NCI-H2196 treated with DMSO at 0.1 percent for 48 hours (cell line): ENCODE results near the gene ATP23.

Source experiments
- DNase-seq: peaks from one replicate; lab custom pipeline; 2025; ENCODE audit not compliant: unreplicated experiment; lab: John Stamatoyannopoulos, UW

The ATP23 gene, protein sequence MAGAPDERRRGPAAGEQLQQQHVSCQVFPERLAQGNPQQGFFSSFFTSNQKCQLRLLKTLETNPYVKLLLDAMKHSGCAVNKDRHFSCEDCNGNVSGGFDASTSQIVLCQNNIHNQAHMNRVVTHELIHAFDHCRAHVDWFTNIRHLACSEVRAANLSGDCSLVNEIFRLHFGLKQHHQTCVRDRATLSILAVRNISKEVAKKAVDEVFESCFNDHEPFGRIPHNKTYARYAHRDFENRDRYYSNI

DNA sequence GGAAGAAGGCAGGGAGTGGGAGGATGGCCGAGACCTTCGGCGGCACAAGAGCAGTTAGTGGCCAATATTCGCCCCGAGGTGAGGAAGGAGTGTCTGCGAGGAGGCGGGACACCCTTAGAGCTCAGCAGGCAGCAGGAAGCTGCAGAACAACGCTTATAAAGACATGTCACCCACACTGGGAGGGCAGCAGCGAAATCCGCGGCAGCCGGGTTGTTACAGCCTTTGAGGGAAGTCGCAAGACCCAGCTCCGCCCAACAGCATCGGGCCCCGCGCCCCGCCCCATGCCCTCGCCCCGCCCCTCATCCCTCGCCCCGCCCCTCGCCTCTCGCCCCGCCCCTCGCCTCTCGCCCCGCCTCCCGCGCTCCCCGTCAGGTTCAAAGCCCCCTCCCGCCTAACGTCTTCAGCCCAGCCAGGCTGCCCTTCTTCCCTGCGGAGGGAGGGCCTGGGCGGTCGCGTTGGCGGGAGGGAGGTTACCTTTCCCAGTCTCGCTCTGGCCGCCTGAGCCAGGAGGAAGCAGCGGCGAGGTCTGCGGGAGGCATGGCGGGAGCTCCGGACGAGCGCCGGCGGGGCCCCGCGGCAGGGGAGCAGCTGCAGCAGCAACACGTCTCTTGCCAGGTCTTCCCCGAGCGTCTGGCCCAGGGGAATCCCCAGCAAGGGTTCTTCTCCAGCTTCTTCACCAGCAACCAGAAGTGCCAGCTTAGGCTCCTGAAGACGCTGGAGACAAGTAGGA is at the start of gene ATP23:
ATP23 (plus strand) TSS at position 403 of the 730 bp plus-strand sequence; CDS start at position 538, 135 bp downstream.
- peak; percentile 94 for DNase-seq

DNA sequence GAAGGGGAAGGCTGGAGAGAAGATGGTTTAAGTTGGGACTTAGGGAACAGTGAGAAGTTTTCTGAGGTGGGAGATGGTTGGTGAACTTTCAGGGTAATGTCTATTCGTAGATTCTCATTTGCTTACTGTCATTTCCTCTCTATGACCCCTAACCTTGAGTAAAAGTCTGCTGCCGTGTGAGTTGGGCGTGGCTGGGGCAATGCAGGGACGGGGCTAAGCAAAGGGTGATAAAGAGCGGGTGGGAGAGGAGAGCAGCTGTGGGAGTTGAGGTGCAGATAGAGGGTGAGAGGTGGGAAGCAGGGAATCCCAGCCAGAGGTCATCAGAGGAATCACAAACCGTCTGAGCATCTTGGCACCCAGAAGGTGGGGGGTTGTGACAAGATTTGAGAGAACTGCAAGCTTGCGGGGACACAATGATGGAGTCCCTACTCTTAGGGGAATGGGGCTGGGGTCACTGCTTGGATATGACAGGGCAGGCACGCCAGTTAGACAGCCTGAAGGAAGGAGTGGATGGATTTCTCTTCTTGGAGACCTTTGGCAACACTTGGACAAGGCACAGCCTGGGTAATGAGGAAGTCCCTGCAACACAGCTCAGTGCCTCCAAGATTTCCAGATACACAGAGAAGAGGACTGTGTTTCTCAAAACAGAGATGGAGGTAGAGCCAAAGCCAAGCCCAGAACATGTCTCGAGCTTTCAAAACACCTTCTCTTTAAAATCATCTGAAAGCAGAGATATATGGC is 49.0 kb upstream of the ATP23 start:
- DNase-seq = no peak

DNA sequence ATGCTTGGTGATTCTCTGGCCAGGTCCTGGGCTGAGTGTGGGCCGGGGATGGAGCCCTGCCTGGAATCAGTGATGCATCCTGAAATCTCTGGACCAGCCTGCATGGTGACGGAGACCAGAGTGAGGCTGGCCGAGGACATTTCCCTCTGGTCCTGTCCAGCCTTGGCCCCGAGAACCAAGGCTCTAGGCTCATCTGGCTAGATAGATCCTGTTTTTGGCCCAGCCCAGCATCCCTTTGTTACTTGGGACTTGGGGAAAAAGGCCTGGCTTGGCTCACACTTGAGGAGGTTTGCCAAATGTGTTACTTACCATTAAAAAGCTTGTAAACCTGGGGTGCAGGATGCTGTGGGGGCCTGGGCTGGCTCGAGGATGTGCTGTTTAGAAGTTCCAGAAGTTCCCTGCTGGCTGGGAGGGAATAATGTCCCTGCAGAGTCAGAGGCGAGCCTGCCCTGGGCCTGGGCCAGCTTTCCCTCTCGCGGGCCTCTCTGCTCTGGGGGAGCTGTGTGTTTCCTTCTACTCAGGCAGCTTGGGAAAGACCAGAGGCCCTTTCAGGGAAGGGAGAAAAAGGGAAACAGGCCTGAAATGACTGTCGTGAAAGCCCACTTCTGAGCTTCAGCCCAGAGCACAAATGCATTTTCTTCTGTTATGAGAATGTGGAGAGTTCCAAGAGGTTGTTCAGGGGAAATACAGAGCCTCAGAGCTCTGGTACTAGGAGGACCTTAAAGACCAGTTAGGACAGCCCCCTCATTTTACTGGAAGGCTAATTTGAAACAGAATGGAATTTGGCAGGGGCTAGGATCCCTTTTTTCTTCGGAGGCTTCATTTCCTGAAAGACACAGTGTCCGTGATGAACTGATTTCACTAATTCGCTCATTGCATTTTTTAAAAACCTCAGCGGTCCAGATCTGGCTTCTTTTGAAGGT is 47.7 kb upstream of the ATP23 start:
- DNase-seq = no peak

DNA sequence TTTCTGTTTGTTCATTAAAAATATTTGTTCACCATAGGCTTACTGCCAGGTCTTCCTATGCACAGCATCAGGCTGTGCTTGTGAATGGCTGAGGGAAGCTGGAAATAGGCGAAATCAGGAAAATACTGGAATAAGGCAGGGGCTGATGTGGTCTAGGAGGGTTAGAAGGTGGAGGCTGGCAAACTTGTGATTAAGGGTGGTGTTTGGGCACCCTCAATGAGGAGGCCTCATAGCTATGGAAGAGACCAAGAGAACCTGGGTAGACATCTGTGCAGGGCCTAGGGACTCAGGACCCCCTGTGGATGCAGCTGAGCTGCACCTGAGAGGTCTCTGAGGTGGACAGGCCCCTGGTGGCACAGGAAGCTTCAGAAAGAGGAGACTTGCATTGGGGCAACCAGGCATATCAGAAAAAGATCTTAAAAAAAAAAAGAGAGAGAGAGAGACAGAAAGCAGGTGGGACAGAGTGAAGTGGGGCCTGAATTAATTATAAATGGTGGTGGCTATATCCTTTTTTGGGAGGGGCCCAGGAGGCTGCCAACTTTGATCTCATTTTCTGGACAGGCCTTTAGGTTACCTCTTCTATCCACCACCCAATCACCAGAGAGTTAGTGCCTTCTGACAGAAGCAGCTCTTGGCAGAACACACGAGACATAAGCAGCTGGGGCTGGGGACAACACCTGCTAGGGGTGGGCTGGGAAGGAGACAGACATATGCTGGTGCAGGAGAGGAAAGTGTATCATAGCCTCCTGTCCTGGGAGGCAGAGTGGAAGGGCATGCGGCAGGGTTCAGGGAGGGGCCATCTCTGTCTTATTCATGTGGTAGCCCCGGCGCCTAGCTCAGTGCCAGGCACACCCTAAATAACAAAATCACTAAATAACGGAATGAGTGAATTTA is 46.7 kb upstream of the ATP23 start:
- DNase-seq = peak; percentile 75

DNA sequence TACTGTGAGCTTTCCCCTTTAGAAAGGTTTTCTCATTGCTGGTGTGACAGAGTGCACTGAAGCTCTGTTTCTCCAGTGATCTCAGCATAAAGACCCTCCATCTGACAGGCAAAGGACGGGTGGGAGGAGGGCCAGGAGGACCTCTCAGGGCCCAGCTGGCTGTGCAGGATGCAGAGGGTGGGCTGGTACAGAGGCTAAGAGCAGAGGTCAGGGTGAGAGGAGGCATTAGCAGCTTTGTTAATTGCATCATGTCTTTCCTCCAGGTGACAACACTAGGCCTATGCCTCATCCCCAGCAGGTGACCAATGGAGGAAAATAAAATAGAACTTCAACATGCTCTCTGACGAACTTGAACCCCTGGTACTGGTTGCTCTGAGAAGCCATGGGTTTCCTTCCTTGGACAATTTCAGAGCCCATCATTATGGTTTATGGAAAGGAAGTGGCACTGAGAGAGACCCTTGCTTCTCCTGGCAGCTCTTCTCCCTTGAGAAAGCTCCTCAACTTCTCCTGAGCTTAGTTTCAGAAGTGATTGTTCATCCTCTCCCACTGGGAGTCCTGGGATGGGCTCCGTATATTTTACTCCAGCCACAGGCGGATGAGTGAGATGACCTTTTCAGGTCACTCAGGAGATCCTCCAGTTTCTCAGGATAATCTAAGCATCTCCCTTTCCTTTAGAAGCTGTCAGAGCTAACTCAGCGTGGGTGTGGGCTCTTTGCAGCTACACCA is 45.8 kb upstream of the ATP23 start:
- no peak for DNase-seq

DNA sequence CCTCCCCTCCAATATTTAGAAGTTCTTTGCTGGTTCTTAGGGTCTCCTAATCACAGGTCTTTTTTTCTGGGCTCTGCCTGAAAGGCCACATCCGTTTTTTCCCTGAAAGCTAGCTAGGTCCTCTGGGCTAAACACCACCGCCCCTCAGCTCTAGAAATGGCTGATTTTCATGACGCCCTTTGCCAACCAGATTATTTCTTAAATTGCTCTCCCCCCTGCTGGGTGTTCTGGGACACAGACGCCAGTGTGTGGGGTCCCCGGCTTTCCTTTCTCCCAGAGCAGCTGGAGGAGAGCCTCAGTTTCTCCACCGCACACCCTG is 45.3 kb upstream of the ATP23 start:
- DNase-seq = no peak

DNA sequence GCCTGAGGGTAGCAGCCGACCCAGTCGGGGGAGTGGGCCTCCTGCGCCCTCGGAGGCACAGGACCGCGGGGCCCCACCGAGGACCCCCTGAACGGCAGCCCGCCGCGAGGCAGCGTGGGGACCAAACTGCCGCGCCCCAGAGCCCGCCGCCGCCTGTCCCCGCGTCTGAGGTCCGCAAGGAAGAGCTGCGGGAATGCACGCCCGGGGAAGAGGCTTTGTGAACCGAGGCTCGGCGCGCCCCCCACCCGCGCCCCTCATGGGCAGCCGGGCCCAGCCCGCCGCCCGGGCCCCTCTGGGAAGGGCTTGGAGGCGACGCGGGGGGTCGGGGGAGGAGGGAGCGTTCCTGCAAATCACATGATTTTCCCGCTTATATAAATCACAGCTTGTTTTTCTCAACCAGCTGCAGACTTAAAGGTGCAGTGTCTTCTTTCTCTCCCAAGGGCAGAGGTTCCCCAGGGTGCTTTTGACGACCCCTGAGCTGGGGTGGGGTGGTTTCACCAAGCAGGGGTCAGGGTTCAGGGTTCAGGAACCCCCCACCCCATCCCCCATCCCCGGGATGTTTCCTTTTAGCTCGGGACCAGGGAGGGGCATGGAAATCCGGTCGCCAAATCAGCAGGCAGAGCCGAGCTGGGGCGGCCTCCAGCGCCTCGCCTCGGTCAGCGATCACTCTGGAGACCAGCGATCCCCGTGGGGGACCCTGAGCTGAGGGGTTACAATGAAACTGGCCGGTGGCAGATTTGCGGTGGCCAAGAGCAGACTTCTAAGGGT is 44.7 kb upstream of the ATP23 start:
- no peak for DNase-seq

DNA sequence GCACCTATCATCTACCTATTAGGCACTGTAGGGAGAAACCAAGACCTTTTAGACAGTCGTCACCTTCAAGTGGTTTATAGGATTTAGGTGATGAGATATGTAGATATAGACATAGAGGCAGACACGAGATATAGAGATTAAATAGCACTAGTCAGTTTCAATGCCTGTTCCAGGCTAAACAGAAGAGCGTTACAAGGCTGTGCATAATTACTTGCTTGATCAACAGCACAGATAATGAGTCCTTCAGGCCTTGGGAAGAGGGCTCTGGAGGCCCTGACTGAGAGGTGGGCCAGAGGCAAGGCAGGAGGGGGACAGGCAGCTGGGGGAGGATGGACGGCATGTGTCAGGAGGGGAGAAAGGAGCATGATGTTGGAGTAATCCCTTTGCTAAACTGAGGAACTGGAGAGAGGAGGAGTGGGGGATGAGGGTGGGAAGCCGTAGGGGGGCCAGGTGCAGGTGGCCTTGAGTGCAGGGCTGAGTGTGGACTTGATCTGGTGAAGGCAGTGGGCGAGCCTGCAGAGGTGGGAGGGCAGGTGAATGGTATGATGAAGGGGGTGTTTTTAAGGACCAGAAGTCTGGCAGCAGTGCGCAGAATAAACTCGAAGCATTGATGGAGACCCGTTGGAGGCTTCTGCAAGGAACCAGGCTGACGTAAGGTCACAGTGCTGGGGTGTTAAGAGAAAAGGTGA is 43.9 kb upstream of the ATP23 start:
- DNase-seq = no peak

DNA sequence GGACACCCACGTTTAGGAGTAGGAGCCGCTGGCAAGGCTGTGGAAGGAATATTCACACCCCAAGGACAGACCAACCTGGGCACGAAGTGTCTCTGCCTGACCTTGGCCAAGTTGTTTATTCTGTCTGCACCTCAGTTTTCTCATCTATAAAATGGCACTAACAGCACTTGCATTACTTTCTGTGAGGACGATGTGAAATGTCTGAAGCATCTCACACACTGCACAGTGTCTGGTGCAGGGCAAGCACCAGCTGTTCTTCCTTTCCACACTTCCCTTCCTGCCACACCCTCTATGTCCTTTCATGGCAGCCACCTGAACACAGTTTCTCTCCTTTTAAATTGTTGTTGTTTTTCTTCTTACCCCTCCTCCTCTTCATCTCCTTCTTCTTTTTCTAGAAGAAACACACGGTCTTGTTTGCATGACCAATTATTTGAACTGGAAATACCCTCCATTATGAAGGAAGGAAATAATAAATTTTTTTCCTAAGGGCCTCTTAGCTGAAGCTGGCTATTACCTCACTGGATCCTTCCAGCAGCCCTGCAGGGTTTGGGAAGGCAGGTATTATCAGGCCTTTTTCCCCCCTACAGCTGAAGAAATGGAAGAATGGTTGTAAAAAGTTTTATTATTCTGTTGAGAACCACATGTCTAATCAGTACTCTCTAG is 42.9 kb upstream of the ATP23 start:
- no peak for DNase-seq

DNA sequence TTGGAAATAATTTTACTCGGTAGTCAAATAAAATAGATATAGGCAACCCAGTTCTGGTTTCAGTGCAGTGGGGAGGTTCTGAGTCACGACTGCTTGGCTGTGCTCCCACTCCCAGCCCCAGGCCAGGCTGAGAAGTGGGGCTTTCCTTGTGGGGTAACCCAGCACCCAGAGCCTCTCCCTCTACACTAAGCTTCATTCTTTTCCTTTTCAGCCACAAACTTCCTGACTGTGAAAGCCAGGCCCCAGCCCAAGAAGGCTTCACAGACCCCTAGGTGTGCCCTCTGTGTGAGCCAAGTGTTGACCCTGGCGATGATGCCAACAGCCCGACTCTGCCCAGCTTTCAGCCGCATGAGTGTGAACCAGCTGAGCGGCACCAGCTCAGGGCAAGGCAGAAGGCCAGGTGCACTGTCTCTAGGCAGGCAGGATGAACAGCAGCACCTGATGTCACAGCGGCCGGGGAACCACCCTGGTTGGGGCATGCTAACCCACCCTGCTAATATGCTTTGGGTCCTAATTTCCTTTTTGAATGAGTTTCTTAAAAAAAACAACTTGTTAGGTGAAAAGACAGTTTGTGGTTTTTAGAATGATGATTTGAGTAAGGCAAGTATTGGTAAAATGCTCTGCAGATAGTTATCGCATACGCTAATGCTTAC is 42.2 kb upstream of the ATP23 start:
- DNase-seq = peak; percentile 46

DNA sequence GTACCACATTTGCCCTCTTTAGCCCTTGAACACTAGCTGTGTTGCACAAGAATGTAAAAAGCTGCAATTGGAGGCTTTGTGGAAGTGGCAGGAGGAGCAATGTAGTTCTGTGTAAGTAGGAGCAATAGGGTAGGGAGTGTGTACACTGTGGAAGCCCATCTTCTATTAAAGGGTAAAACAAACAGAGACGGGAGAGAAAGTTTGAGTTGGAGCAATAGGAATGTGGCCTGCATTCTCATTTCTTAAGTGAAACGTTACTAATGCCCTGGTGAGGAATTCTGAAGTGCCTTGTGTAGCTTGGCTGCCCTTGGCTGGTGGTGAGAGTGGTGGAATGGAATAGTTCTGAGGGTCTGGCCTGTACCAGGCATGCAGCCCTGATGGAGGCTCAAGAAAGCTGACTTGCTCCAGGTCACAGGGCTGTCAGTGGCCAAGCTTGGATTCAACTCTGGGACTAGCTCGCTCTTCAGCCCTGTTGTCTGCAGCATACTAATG is 38.8 kb upstream of the ATP23 start:
- no peak for DNase-seq

DNA sequence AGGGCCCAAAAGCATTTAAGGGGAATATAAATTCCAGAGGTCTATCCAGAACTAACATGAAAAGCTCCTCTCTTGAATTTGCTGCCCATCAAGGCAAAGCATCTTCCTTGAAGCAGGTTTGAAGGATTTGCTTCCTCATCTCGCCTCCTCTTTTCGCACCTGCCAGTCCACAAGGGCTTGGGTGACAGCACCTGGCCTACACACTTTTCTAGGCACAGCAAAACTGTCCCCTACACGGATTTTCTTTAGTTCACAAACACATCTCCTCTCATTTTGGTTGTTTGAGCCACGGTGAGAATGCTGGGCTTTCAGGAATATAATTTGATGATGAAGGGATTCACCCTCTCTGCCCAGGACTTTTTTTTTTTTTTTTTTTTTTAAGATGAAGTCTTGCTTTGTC is 36.9 kb upstream of the ATP23 start:
- DNase-seq = no peak

DNA sequence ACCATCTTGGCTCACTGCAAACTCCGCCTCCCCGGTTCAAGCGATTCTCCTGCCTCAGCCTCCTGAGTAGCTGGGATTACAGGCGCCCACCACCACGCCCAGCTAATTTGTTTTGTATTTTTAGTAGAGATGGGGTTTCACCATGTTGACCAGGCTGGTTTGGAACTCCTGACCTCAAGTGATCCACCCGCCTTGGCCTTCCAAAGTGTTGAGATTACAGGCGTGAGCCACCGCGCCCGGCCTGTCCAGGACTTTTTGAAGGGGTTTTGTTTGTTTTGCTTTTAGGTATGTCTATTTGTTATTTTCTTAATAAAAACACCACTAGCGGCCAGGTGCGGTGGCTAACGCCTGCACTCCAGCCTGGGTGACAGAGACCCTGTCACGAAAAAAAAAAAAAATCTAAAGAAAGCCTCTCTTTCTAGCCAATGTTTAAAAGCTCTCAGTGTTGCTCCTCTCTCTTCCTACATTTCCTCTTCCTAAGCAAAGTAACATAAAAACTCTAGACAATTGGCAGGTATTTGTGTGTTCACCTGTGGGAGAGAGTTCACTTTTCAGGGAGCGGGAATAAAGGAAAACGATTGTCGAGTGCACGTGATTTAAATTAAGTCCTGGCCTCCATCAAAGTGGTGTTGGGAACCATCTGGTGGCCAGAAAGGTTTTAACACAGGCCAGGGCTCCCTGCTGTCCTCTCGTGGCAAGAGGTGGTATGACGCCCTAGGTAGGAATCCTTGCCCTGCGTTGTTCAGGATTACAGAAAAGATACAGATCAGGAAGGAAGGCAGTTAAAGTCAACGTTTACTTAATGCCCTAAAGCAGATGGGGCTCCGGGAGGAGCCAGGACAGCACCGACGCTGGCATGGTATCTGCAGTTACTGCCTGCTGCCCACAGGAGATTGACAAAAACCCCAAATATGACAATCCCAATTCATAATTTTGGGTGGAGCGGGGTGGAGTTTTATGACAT is 36.2 kb upstream of the ATP23 start:
- DNase-seq = peak; percentile 88

DNA sequence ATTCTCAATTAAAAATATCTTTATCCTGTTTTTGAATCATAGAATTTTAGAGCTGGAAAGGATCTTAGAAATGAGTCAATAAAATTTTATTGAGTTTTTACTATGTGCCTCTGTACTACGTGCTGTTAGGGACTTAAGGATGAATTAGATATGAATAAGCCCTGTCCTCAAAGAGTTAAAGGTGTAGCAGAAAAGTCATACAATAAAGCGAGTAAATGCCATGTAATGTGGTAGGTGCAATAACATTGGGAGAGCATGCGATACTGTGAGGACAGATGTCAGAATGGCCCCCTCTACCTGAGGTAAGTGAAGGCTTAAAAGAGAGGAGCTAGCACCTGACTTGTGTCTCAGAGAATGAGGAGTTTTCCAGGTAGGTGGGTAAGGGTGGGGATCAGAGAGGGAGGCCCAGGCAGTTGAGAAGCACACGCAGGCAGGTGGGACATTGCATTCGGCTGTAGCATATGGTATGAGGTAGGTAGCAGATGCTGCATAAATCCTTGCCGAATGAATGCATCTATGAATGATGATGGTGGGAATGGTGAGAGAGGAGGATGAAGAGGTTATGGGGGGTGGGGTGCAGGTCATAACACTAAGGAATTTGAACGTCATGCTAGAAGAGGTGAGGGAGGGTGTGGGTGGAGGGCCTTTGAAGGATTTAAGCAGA is 35.4 kb upstream of the ATP23 start:
- DNase-seq = no peak

DNA sequence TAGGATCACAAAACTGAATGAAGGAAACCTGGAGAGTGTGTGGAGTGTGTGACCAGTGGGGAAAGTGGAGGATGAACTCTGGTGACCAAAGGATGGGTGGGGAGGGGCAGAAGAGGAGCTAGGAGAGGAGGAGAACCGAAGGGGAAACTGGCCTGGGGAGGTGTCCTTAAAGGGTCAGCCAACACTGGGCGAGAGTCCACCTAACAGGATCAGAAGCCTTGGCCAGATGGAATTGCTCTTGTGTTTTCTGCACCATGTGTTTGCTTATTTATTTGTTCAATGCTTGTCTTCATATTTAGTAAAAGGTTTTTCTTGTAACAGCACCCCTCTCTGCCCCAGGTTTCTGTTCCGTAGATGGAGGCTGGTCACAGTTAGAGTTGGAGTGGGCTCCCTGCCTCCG is 34.5 kb upstream of the ATP23 start:
- DNase-seq = no peak
